ENCODE measurements around the gene HERC4.

DNA sequence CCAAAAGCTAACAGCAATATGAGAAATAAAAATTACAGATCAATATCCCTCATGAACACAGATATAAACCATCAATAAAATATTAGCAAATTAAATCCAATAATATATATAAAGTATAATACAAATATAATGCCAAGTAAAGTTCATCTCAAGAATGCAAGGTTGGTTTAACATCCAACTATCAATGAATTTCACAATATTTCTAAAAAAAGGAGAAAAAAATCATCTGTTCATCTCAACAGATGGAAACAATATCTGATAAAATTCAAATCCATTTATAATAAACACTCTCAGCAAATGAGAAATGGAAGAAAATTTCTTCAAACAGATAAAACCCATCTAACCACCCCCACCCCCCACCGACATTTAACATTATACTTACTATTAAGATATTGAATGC is 103.8 kb downstream of the HERC4 start:
- TF ChIP-seq, protein P1, sequence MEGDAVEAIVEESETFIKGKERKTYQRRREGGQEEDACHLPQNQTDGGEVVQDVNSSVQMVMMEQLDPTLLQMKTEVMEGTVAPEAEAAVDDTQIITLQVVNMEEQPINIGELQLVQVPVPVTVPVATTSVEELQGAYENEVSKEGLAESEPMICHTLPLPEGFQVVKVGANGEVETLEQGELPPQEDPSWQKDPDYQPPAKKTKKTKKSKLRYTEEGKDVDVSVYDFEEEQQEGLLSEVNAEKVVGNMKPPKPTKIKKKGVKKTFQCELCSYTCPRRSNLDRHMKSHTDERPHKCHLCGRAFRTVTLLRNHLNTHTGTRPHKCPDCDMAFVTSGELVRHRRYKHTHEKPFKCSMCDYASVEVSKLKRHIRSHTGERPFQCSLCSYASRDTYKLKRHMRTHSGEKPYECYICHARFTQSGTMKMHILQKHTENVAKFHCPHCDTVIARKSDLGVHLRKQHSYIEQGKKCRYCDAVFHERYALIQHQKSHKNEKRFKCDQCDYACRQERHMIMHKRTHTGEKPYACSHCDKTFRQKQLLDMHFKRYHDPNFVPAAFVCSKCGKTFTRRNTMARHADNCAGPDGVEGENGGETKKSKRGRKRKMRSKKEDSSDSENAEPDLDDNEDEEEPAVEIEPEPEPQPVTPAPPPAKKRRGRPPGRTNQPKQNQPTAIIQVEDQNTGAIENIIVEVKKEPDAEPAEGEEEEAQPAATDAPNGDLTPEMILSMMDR (IDR thresholded peaks at IDR 0.05), result no peak
- no peak for TF ChIP-seq POLR2AphosphoS5 (IDR thresholded peaks at IDR 0.05)

Measured in breast epithelium (tissue), 3 donors.